Adrenal gland (tissue), 12 donors: Measurements from ENCODE around the gene KDM6A. TPM values are rescaled to one million over a fixed set of nuclear protein-coding genes. Genes with fewer than 3 reads are reported as not detected.

Experiments used
- DNase-seq, 7 donors: peaks; one replicate each; pipeline ENCODE4 v3.0.0-alpha.2; 2019 to 2020
- H3K27ac ChIP-seq, 5 donors: fragments of 200-600 bp; sonication (generic) in 4 of 5; 1 replicate in 3 of 5; 2 replicates in 2 of 5; pipeline versions ENCODE4 v1.5.1 to v1.8.0; 2016 to 2020; ENCODE audit warnings: mild to moderate bottlenecking in 1 of 5
- H3K27me3 ChIP-seq: fragments of 200-600 bp; 2 replicates; pipeline ENCODE4 v1.8.0; 2021
- H3K36me3 ChIP-seq, 2 donors: fragments of 200-600 bp; replicated peaks in 1 of 2; 1 replicate in 1 of 2; 2 replicates in 1 of 2; pipeline versions ENCODE4 v1.5.1 to v1.8.0; 2018 to 2022
- H3K4me1 ChIP-seq, 2 donors: fragments of 200-600 bp; replicated peaks in 1 of 2; 1 replicate in 1 of 2; 2 replicates in 1 of 2; pipeline versions ENCODE4 v1.5.1 to v1.8.0; 2018 to 2021
- H3K4me3 ChIP-seq, 4 donors: fragments of 200-600 bp; sonication (generic) in 3 of 4; one replicate each; pipeline ENCODE4 v1.5.1; 2016 to 2018
- H3K9me3 ChIP-seq, 3 donors: fragments of 200-600 bp; sonication (generic) in 1 of 3; replicated peaks in 1 of 3; 1 replicate in 2 of 3; 2 replicates in 1 of 3; pipeline versions ENCODE4 v1.5.1 to v1.8.0; 2016 to 2021
- CTCF ChIP-seq, 6 experiments: fragments of 450-650 bp in 4 of 6; fragments of 200-600 bp in 2 of 6; sonication (generic) in 1 of 6; IDR thresholded peaks; 1 replicate in 5 of 6; 2 replicates in 1 of 6; pipeline versions ENCODE4 v1.5.1 to v1.8.0; 2016 to 2021; ENCODE audit warnings: antibody characterized with exemption in 6 of 6, mild to moderate bottlenecking in 2 of 6, moderate library complexity in 1 of 6
- POLR2A ChIP-seq, 2 donors: fragments of 450-650 bp; IDR thresholded peaks; one replicate each; pipeline ENCODE4 v1.6.1; 2017; ENCODE audit warnings: antibody characterized with exemption in 2 of 2, mild to moderate bottlenecking in 2 of 2, moderate library complexity in 1 of 2
- WGBS, 4 donors: extraction: QIAGEN DNeasy Blood & Tissue Kit in 2 of 4; methylation state at CpG; one replicate each; pipeline versions ENCODE4 v1.1.5 to v1.1.7; 2013 to 2017; 5-methylcytosine and 5-hydroxymethylcytosine counted together
- intact Hi-C, 2 donors: fragments of 100-400 bp; cut with DNase I; formaldehyde crosslinking; loops; one replicate each; pipeline versions ENCODE4 v1.14.1 to v1.15.0; 2022 to 2023
- polyA plus RNA-seq, 3 donors: library from polyadenylated mRNA; stranded (reverse); fragments of 200-250 nt in 2 of 3; fragments of 350-450 nt in 1 of 3; fragmentation: Illumina TruSeq in 1 of 3; extraction: RNeasy Lipid Tissue Mini Kit (QIAGEN cat#74804) in 1 of 3; gene quantifications; one replicate each; pipeline ENCODE4 v1.2.3, GENCODE V29; 2013 to 2014
- total RNA-seq, 9 donors: library from RNA; depleted of rRNA in 4 of 9; stranded (reverse); fragments of >200 nt in 4 of 9; fragments of 120-200 nt in 1 of 9; fragmentation: NEBNext Ultra II Directional in 1 of 9; extraction: Animal tissue kit (Norgen Biotek cat#: 25700) in 1 of 9; gene quantifications; one replicate each; pipeline versions ENCODE4 v1.1.0 to v1.2.4, GENCODE V29; 2013 to 2023
- donor health status: healthy with polysubstance abuse.
- donor health status: Bipolar disorder and iron deficiency.
- donor health status: DM: yes; HTN: yes; CAD: no.
- donor health status: DM: no; HTN: no; CAD: no.
- donor health status: DM: no; HTN: no; CAD: no.
- donor health status: DM: yes; HTN: yes; CAD: no.

The KDM6A gene
- total and polyA plus RNA-seq, 12 donors, result 4.1 to 37.9 (median 21.6) TPM

GRCh38 chrX:44927398-44927797, 54.4 kb downstream of the KDM6A start:
- Histone ChIP-seq H3K27ac (no peak overlapping the region), H3K27me3 (no peaks in the 10 kb centered on the region), H3K4me1 (peaks cover 0 to 26% of the 10 kb centered on the region in 2 donors), H3K9me3 (no peaks in the 10 kb centered on the region), H3K36me3 (no peaks in the 10 kb centered on the region), H3K4me3 (no peak overlapping the region)
- 53 to 94% (median 86%) methylated on average over 1 of the region's 1 CpG for WGBS, 4 donors
- TF ChIP-seq CTCF (IDR thresholded peaks at IDR 0.05) (no peak), POLR2A (IDR thresholded peaks at IDR 0.05) (no peak)
- DNase-seq, result no peak
- intact Hi-C loops, result no loop called here

- H3K9me3 ChIP-seq, result no peaks in the 10 kb centered on the region
- no peak for TF ChIP-seq CTCF (IDR thresholded peaks at IDR 0.05)
- TF ChIP-seq POLR2A (IDR thresholded peaks at IDR 0.05), result no peak
- H3K4me1 ChIP-seq, result peaks cover 0 to 35% of the 10 kb centered on the region in 2 donors
- H3K27me3 ChIP-seq, result no peaks in the 10 kb centered on the region
- H3K4me3 ChIP-seq, result no peak overlapping the region
- H3K27ac ChIP-seq, result no peak overlapping the region
- intact Hi-C loops, result no loop called here
- WGBS, 4 donors, result 81 to 86% (median 83%) methylated on average over 4 of the region's 4 CpGs
- H3K36me3 ChIP-seq, result no peaks in the 10 kb centered on the region
- DNase-seq, result no peak
These were observed 58.5 kb downstream of the KDM6A start for GRCh38 chrX:44931441-44931973.

GRCh38 chrX:44935172-44935571, 62.2 kb downstream of the KDM6A start:
- no peak overlapping the region for H3K27ac ChIP-seq
- no peak for DNase-seq
- H3K27me3 ChIP-seq, result no peaks in the 10 kb centered on the region
- intact Hi-C loops, result no loop called here
- TF ChIP-seq POLR2A (IDR thresholded peaks at IDR 0.05), result no peak
- 86 to 97% (median 93%) methylated on average over 4 of the region's 4 CpGs for WGBS, 4 donors
- peaks cover 13 to 44% of the 10 kb centered on the region in 2 donors for H3K4me1 ChIP-seq
- no peaks in the 10 kb centered on the region for H3K9me3 ChIP-seq
- H3K4me3 ChIP-seq, result no peak overlapping the region
- no peaks in the 10 kb centered on the region for H3K36me3 ChIP-seq

GRCh38 chrX:44935640-44936039, 62.7 kb downstream of the KDM6A start:
- H3K9me3 ChIP-seq, result no peaks in the 10 kb centered on the region
- no peak overlapping the region for H3K4me3 ChIP-seq
- no peaks in the 10 kb centered on the region for H3K36me3 ChIP-seq
- no peaks in the 10 kb centered on the region for H3K27me3 ChIP-seq
- no peak for TF ChIP-seq POLR2A (IDR thresholded peaks at IDR 0.05)
- no peak for TF ChIP-seq CTCF (IDR thresholded peaks at IDR 0.05)
- H3K4me1 ChIP-seq, result peaks cover 13 to 44% of the 10 kb centered on the region in 2 donors
- intact Hi-C loops, result no loop called here
- DNase-seq, result no peak
- WGBS, 4 donors, result 85 to 92% (median 87%) methylated on average over 5 of the region's 5 CpGs
- H3K27ac ChIP-seq, result no peak overlapping the region

- no peak overlapping the region for H3K27ac ChIP-seq
- no peak for DNase-seq
- TF ChIP-seq POLR2A (IDR thresholded peaks at IDR 0.05) (no peak), CTCF (IDR thresholded peaks at IDR 0.05) (no peak)
- WGBS, 4 donors, result 54 to 74% (median 72%) methylated on average over 2 of the region's 2 CpGs
- H3K27me3 ChIP-seq, result no peaks in the 10 kb centered on the region
- intact Hi-C loops, result no loop called here
- H3K4me1 ChIP-seq, result peaks cover 13 to 44% of the 10 kb centered on the region in 2 donors
- H3K36me3 ChIP-seq, result no peaks in the 10 kb centered on the region
- H3K4me3 ChIP-seq, result no peak overlapping the region
- H3K9me3 ChIP-seq, result no peaks in the 10 kb centered on the region
These were observed 64.6 kb downstream of the KDM6A start for GRCh38 chrX:44937606-44938005.
